GM23338 (cell line): ENCODE measurements around the gene C6orf136. TPM values are rescaled to one million over a fixed set of nuclear protein-coding genes. Genes with fewer than 3 reads are reported as not detected.

ENCODE experiments used
- ATAC-seq: fragments of 200-7000 bp; cut with Tn5 transposase; 3 replicates; pipeline ENCODE4 v1.9.1; 2020
- DNase-seq: peaks from one replicate; pipeline ENCODE4 v3.0.0-alpha.2; 2015; ENCODE audit warnings: low spot score
- H2AFZ ChIP-seq: fragments of 200-600 bp; sonication (generic); 2 replicates; pipeline ENCODE4 v1.8.0; 2016; ENCODE audit warnings: antibody characterized with exemption, mild to moderate bottlenecking, moderate library complexity
- H3F3A ChIP-seq: fragments of 200-600 bp; sonication (generic); replicated peaks from 2 replicates; pipeline ENCODE4 v1.8.0; 2017; ENCODE audit warnings: antibody characterized with exemption, mixed run types, low read depth
- H3K27ac ChIP-seq: fragments of 200-600 bp; sonication (generic); 2 replicates; pipeline ENCODE4 v1.6.1; 2016; ENCODE audit warnings: low read depth
- H3K27me3 ChIP-seq: fragments of 200-600 bp; sonication (generic); 2 replicates; pipeline ENCODE4 v1.8.0; 2016; ENCODE audit warnings: mild to moderate bottlenecking, mixed run types, moderate library complexity; ENCODE audit not compliant: insufficient read depth
- H3K36me3 ChIP-seq: fragments of 200-600 bp; sonication (generic); 2 replicates; pipeline ENCODE4 v1.8.0; 2016; ENCODE audit warnings: mild to moderate bottlenecking; ENCODE audit not compliant: insufficient read depth
- H3K4me1 ChIP-seq: fragments of 200-600 bp; sonication (generic); 2 replicates; pipeline ENCODE4 v1.8.0; 2016; ENCODE audit warnings: mild to moderate bottlenecking, moderate library complexity; ENCODE audit not compliant: insufficient read depth
- H3K4me2 ChIP-seq: fragments of 200-600 bp; sonication (generic); 2 replicates; pipeline ENCODE4 v1.7.1; 2017; ENCODE audit warnings: mixed run types
- H3K4me3 ChIP-seq: fragments of 200-600 bp; sonication (generic); 2 replicates; pipeline ENCODE4 v1.6.1; 2016; ENCODE audit warnings: mixed run types
- H3K79me2 ChIP-seq: fragments of 200-600 bp; sonication (generic); replicated peaks from 2 replicates; pipeline ENCODE4 v1.8.0; 2017; ENCODE audit warnings: mild to moderate bottlenecking; ENCODE audit not compliant: insufficient read depth
- H3K9me2 ChIP-seq: fragments of 200-600 bp; sonication (generic); 2 replicates; pipeline ENCODE4 v1.8.0; 2017; ENCODE audit not compliant: insufficient read depth
- H4K20me1 ChIP-seq: fragments of 200-600 bp; sonication (generic); replicated peaks from 2 replicates; pipeline ENCODE4 v1.8.0; 2017; ENCODE audit warnings: mild to moderate bottlenecking; ENCODE audit not compliant: insufficient read depth
- H3K27ac Mint-ChIP-seq: 2 replicates; pipeline ENCODE4 v1.8.0; 2020; ENCODE audit warnings: inconsistent platforms, mild to moderate bottlenecking, moderate library complexity, mixed read lengths
- H3K27me3 Mint-ChIP-seq: 3 replicates; pipeline ENCODE4 v1.8.0; 2022; ENCODE audit warnings: low read depth, mild to moderate bottlenecking, moderate library complexity, mixed read lengths, inconsistent platforms; ENCODE audit not compliant: insufficient read depth, poor library complexity
- H3K36me3 Mint-ChIP-seq: 3 replicates; pipeline ENCODE4 v1.8.0; 2021; ENCODE audit warnings: low read depth, mild to moderate bottlenecking, inconsistent platforms, moderate library complexity, mixed read lengths
- H3K4me1 Mint-ChIP-seq: 3 replicates; pipeline ENCODE4 v1.8.0; 2020; ENCODE audit warnings: mild to moderate bottlenecking, inconsistent platforms, mixed read lengths
- H3K4me3 Mint-ChIP-seq: 3 replicates; pipeline ENCODE4 v1.8.0; 2021; ENCODE audit warnings: moderate library complexity, mild to moderate bottlenecking, inconsistent platforms, mixed read lengths
- H3K9me3 Mint-ChIP-seq: 3 replicates; pipeline ENCODE4 v1.8.0; 2020; ENCODE audit warnings: moderate library complexity, mild to moderate bottlenecking, inconsistent platforms, mixed read lengths
- CREB1 ChIP-seq: fragments of 250-450 bp; sonication (Bioruptor Pico); IDR thresholded peaks from 2 replicates; pipeline ENCODE4 v1.5.0; 2020; ENCODE audit warnings: low read depth, mild to moderate bottlenecking, moderate library complexity
- JUNB ChIP-seq: IDR thresholded peaks from one replicate; pipeline ENCODE4 v1.6.1; 2016; ENCODE audit warnings: antibody characterized with exemption; ENCODE audit not compliant: unreplicated experiment
- NANOG ChIP-seq: IDR thresholded peaks from 2 replicates; pipeline ENCODE4 v1.6.1; 2016; ENCODE audit warnings: antibody characterized with exemption, borderline replicate concordance
- POLR2AphosphoS5 ChIP-seq: IDR thresholded peaks from 2 replicates; pipeline ENCODE4 v1.6.1; 2016; ENCODE audit warnings: antibody characterized with exemption, low read depth
- ZNF462 ChIP-seq: fragments of 250-450 bp; sonication (Bioruptor Pico); IDR thresholded peaks from 2 replicates; pipeline ENCODE4 v1.5.0; 2020; ENCODE audit warnings: mild to moderate bottlenecking, moderate library complexity
- polyA plus RNA-seq: library from polyadenylated mRNA; unstranded; fragments of >200 nt; fragmentation: Nextera tagmentation; extraction: Ambion mirVana; gene quantifications from 2 replicates; pipeline ENCODE4 v1.2.1, GENCODE V29; 2016
- total RNA-seq: library from RNA; depleted of rRNA; stranded (reverse); fragments of >200 nt; shearing (Covaris generic); gene quantifications from 2 replicates; pipeline ENCODE4 v1.2.3, GENCODE V29; 2014

C6orf136 gene
- total and polyA plus RNA-seq, 2 experiments from 2014 or later: 12.5 to 27.5 TPM

GRCh38 chr6:30647242-30648116 lies 546 bp downstream of the C6orf136 start:
- Histone ChIP-seq H4K20me1 (peaks cover 9% of the 10 kb centered on the region; the same call in 1 of the 2 replicates), H3F3A (0 out of 2 replicates have a peak, but pooled peaks cover 3% of the 10 kb centered on the region), H3K4me3 (peak overlapping the region; percentile 94), H3K9me2 (no peaks in the 10 kb centered on the region), H3K4me1 (peaks cover 17% of the 10 kb centered on the region), H3K27ac (peak overlapping the region; percentile 81), H3K79me2 (peaks cover 30% of the 10 kb centered on the region), H3K27me3 (no peaks in the 10 kb centered on the region), H3K36me3 (peaks cover 9% of the 10 kb centered on the region), H2AFZ (peak overlapping the region; percentile 94), H3K4me2 (peak overlapping the region; percentile 92)
- H3K27ac Mint-ChIP-seq: peak overlapping the region; percentile 84
- peaks cover 49% of the 10 kb centered on the region for H3K36me3 Mint-ChIP-seq
- no peaks in the 10 kb centered on the region for H3K9me3 Mint-ChIP-seq
- DNase-seq (peak; percentile 86), ATAC-seq (peak; percentile 83)
- H3K27me3 Mint-ChIP-seq: peaks cover 10% of the 10 kb centered on the region
- peaks cover 16% of the 10 kb centered on the region for H3K4me1 Mint-ChIP-seq
- peak overlapping the region; percentile 92 for H3K4me3 Mint-ChIP-seq
- no peak for TF ChIP-seq JUNB
- TF ChIP-seq NANOG: no peak
- TF ChIP-seq CREB1 (CRISPR knock-in tag): 0 out of 2 replicates have a peak, but pooled peaks have one; percentile 16
- peak; percentile 94 for TF ChIP-seq POLR2AphosphoS5
- no peak for TF ChIP-seq ZNF462 (CRISPR knock-in tag)
